Measurements from ENCODE around the gene CDC42BPB.

CDC42BPB gene

DNA sequence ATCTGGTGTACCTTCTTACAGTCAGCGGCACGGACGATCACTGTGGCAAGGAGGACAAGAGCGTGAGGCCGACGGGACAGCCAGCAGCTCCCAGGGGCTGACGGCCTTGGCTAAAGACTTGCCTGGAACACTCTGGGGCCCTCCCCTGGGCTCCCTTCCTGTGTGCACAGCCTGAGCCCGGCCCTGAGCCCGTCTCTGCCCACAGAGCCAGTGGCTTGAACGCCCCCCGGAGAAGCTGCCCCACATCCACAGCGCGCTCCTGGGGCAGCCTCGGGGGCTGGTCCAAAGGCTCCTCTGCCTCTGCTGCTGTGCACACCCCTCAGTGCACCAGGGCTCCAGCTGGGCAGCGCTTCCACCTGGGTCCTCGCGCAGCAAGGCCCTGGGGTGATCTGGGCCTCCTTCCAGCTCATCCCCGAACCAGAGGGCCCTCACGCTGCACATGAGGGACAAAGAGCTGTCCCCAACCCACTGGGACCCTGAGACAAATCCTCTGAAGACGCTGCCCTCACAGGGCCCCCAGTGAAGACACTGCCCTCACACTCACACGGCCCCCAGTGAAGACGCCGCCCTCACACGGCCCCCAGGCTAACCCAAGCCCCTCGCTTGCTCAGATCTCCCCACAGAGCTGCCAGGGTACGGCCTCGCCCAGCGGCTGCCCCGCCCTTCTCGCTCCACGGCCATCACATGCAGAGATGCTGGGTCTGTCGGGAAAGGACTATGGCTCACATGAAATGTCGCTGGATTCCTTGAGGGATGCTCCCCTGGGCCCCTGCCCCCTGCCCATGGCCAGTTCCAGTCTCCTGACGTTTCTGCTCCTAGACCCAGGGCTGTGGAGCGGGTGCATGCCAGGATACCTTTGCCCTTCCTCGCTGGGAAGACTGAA, 112.7 kb downstream of the CDC42BPB start:
- no peak for DNase-seq (ENCODE audit: low read depth)

DNA sequence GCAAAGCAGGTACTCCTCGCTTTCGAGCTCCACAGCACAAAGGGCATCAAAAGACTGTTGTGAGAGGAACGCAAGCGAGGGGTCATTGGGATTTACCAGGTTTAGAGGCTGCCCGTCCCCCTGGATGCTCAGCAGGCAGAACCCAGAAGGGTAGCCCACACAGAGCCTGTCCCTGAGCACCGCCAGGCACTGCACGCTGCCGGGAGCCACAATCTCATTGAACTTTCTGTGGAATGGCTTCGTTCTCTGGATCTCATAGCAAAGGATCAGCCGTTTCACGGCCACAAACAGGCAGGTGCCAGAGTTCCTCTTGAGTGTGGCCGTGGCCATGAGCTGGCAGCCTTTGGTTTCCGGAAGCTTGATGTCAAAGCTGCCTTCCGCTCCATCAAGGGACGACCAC, 113.4 kb downstream of the CDC42BPB start:
- DNase-seq (ENCODE audit: low read depth) = no peak

DNA sequence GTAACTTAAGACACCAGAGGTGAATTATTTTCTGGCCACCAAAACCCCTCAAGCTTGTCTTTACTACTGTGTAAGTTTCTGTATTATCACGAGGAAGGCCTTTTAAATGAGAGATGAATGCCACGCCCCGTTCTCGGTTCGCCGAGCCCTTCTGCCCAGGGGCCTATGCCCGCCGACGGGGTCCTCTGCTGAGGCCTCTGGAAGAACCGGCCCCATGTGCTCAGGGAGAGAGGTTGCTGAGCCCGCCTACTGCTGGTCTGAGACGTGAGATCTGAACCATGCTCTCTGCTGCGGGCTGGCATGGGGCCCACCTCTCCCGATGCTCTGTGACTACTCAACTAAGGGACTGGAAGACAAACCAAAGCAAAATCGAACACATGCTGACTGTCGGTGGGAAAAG, 113.9 kb downstream of the CDC42BPB start:
- DNase-seq (ENCODE audit: low read depth) = no peak

DNA sequence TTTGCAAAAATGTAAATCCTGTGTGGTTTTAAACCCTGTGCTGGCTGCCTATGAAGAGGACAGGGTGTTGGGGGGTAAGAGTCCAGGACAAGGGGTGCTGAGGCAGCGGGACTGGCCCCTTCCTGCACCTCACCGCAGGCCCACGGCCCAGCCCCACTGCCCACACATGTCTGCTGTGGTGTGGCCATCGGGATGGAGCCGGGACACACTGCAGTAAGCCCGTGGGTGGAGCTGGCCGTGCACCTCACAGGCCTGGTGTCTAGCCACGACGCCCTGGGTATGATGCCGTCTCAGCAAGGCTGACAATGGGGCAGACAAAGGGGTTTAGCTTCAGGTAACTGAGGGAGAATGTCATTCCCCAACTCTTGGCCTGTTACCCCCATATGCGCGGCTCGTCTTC, 115.3 kb downstream of the CDC42BPB start:
- DNase-seq (ENCODE audit: low read depth) = no peak

DNA sequence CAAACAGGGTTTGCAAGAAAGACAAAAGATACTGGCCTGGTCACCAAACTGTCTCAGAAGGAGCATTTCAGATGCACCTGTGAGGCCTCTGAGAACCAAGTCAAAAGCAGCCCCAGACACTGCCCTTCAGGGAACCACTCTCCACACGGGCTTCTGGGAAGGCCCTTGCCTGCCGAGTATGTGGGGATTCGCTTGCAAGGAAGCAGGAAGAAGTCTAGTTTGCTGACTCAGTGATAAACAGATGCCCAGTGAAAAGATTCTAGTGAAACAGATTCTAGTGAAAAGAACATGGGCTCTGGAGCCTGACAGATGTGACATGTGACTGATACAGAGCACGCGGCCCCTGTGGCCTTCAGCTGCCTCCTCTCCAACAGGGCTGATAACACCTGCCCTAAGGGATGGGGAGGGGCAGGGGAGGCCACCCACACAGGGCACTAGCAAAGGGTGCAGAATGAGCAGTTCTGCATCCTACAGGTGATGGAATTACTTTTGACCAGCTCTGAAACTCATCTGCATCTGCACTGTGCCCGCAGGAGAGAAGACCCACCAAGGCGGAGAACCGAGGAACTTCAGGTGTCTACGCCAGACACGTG, 115.8 kb downstream of the CDC42BPB start:
- DNase-seq (ENCODE audit: low read depth) = no peak

DNA sequence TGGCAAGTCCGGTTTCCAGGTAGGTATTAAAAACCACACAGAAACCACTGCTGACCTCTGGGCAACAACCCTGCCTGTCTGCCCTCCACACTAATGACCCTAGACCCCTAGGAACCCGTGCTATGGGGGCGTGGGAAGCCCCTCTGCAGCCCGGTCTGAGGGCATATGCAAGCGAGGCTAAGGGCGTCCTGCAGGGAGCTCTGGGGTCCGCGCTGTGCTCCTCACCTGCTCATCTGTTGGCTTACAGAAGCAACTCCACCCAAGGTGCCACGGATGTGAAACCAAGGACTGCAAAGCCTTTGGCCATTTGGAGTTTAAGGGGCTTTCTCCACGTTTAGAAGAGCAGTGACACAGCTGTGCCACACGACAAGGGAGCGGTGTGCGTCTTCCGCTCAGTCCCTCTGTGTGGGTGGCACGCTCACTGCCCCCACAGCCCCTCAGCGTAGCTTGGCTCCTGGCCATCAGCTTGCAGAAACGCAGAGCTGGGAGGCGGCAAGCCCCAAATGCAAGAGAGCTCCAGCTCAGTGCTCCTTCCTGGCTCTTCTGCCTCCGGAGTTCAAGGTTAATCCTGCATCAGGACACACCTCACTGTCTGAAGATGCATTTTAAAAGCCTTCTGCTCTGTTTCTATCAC, 116.5 kb downstream of the CDC42BPB start:
- no peak for DNase-seq (ENCODE audit: low read depth)

DNA sequence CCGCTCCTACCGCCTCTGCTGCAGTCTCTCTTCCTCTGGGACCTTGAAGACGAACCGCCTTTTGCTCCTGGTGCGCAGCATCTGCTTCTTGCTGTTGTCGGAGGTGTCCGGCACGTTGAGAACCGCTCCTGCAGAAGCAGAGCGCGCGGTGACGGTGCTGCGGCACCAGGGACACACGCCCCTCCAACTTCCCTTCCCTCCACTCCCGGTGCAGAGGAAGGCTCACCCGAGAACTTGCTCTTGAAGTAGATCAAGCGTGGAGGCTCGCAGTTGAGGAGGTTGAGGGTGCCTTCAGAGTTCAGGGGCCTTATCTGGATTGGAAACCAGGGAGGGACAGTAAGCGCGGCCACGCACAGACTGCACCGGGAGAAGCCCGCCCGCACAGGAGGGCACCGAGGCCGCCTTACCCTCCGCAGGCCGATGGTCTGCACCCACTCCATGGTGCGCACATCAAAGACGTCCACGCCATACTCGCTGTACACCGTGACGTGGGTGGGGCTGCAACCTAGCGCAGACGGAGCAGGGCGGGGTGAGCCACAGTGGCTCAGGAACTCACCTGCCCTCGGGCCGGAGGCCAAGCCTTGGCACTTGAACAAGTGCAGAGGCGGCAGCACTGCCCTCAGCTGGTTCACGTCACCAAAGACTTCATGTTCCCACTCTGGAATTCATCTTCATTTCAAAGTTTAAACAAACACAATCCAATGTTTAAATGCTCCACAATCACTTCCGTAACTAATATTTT, 117.4 kb downstream of the CDC42BPB start:
- DNase-seq (ENCODE audit: low read depth) = no peak

DNA sequence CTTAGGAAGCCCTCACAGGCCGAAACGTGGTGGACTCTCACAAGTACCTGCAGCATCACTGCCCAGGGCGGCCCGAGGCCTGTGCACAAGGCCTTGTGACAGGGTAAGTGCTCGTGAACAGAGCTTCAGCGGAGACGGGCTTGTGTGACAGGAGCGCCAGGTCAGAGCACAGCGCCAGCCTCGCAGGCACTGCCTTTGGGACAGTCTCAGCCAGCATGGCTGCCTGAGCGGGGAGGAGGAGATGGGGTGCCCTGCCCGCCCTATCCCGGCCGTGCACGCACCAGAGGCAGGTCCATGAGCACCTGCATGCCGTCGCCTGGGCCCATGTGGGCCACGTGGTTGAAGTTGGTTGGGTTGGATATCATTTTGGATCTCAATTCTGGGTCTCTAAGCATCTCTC, 118.0 kb downstream of the CDC42BPB start:
- no peak for DNase-seq (ENCODE audit: low read depth)

DNA sequence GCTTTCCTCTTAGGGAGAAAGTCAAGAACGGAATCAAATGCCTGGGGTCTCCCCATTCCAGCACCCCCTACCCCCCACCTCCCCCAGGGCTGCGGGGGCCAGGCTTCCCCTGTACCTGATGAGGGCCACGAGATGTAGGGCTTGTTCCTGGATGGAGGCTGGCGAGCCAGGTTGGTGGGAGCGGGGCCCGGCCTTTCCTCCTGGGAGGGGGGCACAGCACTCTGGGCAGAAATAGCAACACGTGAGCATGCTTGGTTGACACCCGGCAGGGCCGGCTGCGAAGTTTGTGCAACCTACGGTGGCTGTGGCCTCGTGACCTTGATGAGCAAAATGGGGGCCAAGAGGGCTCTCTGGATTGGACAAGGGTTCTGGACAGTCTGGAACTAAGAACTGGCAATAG, 119.2 kb downstream of the CDC42BPB start:
- DNase-seq (ENCODE audit: low read depth) = no peak

DNA sequence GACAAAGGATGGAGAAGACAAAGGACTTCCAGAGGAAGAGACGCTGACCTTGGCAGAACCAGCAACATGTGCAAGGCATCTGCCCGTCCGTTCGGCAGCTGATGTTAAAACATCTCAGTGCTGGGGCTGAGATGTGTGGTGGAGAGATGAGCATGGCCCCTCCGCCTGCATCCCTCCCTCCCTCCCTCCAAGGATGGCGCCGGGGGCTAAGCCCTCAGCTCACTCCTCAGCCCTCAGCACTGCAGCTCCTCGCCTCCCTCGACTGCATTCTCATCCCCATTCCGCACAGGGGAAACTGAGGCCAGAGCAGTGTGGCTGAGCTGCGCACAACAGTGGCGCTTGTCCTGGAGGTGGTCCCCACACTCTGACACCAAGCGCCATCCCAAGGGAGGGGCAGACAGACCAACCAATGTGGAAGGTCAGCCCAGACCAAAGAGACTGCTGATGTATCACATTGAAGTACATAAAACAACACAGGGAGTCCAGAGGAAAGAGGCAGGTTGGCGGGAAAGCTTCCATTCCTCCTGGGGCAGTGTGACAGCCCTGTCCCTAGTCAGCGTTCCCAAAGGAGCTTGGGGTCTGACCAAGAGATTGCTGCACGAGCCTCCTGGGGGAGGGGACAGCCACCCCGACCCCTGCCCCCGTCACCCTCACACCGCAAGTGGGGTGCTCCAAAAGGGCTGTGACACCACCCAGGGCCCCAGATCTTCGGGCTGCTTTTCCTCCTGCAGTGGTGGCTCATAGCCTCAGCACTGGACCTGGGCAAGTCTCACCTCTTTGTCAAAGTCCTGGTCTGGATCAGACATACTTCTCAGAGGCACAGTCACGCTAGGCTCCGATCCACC, 119.8 kb downstream of the CDC42BPB start:
- DNase-seq (ENCODE audit: low read depth) = no peak

DNA sequence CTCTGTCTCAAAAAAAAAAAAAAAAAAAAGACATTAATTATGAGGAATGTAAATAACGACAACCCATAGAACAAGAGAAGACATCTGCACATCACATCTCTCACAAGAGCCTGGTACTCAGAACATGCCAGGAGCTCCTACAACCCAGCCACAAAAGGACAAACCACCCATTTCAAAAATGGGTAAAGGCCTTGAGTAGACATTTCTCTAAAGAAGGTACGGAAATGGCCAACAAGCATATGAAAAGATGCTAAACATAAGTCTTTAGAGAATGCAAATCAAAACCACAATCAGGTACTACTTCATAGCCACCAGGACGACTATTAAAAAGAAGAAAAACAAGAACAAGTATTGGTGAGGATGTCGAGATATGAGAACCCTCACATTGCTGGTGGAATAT, 121.6 kb downstream of the CDC42BPB start:
- DNase-seq (ENCODE audit: low read depth) = no peak

DNA sequence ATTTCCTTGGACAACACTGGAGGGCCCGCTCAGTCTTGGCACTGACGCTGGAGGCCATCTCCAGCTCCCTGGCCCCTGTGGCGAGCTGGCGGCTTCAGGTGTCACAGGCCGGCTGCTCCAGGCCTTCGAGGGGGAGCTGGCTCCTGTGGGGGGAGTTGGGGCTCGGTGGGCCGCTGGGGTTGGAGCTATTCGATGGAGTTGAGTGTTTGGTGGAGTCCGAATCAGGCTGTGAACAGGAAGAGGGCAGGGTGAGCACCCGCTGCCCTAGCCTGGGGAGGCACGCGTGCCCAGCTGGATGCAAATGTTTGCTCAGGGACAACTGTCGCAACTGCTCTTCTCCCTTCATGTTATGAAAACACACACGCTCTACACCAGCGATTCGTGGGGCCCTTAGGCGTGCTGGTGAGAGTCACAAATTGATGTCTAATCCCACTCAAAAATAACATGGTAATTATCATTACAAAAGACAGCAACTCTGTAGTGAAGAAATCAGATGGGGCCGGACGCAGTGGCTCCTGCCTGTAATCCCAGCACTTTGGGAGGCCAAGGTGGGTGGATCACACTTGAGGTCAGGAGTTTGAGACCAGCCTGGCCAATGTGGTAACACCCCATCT, 123.6 kb downstream of the CDC42BPB start:
- DNase-seq (ENCODE audit: low read depth) = no peak

DNA sequence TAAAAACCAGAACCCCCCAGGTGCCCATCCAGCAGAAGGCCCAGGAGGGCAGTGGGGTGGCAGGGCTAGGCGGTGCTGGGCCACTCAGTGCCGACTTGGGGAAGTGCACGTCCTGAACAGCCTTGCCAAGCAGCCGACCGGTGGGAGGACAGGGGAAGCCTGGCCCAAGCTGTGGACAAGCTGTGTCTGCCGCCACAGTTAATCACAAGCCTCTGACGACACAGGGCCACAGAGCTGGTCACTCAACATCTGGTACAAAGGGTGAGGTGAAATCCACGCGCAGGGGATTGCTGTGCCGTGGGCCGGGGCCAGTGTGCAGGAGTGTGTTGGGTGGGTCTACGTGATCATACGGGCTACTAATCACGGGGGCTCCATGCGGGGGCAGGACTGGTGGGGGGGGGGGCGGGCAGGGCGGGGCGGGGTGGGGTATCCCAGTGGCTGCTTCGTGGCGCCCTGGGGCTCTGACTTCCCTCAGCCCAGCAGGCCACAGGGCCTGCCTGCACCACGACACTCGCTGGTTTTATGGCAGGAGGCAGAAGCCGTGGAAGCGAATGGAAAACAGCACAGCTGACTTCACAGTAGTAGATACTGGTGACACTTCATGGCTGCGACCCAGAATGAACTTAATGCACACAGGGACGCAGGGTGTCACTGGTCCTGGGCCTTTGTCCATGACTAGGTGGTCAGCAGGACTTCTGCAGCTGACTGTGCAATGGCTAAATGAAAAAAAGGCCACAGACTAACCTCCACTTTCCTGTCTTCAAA, 124.7 kb downstream of the CDC42BPB start:
- no peak for DNase-seq (ENCODE audit: low read depth)

DNA sequence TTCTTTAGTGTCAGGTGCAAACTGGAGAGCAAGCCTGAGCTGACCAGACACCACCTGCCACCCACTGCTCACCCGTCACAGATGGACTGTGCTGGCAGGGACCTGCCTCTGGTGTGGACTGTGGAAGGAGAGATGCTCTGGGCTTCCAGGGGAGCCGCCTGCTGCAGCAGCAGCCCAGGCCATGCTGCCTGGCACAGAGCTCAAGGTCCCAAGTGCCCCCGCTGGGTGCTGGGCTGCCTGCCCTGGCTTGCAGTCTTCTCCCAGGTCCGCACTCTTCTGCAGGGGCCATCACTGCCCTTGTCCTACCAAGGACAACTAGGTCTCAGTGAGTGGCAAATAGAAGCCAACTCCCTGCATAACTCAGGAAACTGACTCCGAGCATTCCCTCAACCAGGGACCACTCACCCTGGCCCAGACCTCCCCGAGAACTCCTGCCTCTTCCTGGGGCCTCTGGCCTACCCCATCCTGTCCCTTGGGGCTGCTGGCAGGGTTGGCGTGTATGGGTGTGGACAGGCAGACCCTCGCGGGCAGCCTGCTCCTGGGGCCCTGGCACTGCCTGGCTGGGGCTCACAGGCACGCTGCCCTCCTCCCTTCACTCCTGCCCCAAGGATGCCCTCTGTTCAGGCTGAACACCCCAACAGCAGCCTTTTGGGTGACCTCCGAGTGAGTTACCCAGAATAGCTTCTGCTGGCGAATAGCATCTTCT, 125.6 kb downstream of the CDC42BPB start:
- DNase-seq (ENCODE audit: low read depth) = no peak

DNA sequence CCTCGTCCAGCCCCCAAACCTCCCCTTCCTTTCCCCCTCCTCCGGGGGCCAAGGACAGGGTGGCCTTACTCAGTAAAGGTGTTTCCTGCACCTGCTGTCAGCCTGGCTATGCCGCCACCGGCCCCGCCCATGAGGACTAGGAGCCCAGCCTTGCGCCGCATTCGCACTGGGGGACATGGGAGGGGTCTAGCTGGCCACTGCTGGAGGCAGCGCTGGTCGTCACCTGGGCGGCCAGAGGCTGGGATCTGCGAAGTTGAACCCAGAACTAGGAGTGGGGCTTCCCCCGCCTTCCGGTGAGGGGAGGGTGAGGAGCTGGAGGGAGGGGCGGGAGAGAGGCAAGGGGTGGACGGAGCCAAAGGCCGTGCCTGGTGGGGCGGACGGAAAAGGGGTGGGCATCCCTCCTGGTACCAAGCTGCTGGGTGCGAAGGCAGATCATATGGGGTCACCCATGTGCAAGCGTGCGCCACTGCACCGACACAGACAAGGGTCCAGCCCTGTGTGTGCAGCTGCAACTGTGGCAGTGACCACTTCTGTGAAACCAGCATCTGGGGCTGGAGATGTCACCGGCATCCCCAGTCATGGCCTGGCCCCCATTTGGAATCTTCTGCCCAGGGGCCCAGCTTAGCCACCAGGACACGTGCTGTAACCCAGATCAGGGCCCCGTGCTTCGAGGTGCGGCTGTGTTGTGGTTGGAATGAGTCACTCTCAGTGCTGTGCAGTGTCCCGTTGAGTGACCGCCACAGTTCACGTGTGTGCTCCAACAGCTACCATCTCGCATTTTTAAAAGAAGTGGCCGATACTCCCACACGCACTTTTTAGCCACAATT, 126.4 kb downstream of the CDC42BPB start:
- no peak for DNase-seq (ENCODE audit: low read depth)

DNA sequence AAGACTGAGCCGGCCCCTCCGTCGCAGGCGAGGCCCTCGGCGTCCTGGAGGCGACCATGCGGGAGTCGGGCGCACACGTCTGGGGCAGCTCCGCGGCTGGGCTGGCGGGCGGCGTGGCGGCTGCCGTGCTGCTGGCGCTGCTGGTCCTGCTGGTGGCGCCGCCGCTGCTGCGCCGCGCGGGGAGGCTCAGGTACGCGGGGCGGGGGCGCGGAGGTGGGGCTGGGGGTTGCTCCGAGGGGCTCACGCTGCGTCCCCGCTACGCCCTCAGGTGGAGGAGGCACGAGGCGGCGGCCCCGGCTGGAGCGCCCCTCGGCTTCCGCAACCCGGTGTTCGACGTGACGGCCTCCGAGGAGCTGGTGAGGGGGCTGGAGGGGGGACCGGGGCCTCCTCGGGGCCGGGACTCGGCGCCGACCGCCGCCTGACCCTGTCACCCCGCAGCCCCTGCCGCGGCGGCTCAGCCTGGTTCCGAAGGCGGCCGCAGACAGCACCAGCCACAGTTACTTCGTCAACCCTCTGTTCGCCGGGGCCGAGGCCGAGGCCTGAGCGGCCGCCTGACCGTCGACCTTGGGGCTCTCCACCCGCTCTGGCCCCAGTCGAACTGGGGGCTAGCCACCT, 127.1 kb downstream of the CDC42BPB start:
- DNase-seq (ENCODE audit: low read depth) = no peak

DNA sequence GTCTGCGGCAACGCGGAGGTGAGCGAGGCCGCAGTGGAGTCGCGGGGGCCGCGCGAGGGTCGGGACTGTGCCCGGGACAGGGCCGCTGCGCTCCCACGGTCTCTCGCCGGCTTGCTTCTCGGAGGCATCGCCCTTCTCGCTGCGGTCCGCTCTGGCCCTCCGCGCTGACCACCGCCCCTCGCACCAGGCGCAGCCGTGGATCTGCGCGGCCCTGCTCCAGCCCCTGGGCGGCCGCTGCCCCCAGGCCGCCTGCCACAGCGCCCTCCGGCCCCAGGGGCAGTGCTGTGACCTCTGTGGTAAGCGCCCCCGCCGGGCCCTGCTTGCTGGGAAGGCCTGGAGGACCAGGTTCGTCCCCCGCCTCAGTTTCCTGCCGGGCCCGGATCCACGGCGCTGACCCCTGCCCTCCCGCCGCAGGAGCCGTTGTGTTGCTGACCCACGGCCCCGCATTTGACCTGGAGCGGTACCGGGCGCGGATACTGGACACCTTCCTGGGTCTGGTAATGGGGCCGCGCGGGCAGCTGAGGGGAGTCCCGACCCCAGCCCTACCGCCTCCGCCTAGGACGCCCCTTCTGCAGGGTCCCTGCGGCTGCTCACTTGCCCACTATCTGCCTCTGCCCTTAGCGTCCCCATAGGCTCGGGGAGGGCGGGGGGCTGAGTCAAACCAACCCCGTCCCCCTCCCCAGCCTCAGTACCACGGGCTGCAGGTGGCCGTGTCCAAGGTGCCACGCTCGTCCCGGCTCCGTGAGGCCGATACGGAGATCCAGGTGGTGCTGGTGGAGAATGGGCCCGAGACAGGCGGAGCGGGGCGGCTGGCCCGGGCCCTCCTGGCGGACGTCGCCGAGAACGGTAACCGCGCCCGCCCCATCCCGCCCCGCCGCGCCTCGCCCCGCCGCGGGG, 127.9 kb downstream of the CDC42BPB start:
- DNase-seq (ENCODE audit: low read depth) = no peak

Data from activated T-cell treated with anti-CD3 and anti-CD28 coated beads for 48 hours (primary cell).